MCF 10A (cell line): ENCODE data around the gene C20orf173. TPM values are rescaled to one million over a fixed set of nuclear protein-coding genes. Genes with fewer than 3 reads are reported as not detected.

Source experiments
- BruUV-seq: library from RNA; stranded (reverse); fragments of 400-500 nt; replicated peaks from 2 replicates; lab custom pipeline; 2021; lab: Mats Ljungman, UMichigan
- CTCF ChIA-PET: fragments of 300-600 bp; sonication (Branson Sonifier 250); formaldehyde crosslinking; extraction: SDS; loops from one replicate; lab custom pipeline; 2021; ENCODE audit warnings: antibody characterized with exemption, inconsistent platforms; lab: Yijun Ruan, JAX
- POLR2A ChIA-PET: fragments of 300-600, 350-650 bp; sonication (Branson Sonifier 250); formaldehyde crosslinking; extraction: SDS; loops from one replicate; lab custom pipeline; 2020; ENCODE audit warnings: antibody characterized with exemption, inconsistent platforms; lab: Yijun Ruan, JAX
- DNase-seq: peaks from one replicate; pipeline ENCODE4 v3.0.0-alpha.2; 2018; ENCODE audit not compliant: unreplicated experiment
- H3K27ac Mint-ChIP-seq: one replicate; pipeline ENCODE4 v1.8.0; 2022; ENCODE audit warnings: mild to moderate bottlenecking, low read depth, mixed read lengths; ENCODE audit not compliant: unreplicated experiment
- H3K27me3 Mint-ChIP-seq: one replicate; pipeline ENCODE4 v1.8.0; 2022; ENCODE audit warnings: mixed read lengths; ENCODE audit not compliant: insufficient read depth, unreplicated experiment
- H3K36me3 Mint-ChIP-seq: one replicate; pipeline ENCODE4 v1.8.0; 2022; ENCODE audit warnings: mild to moderate bottlenecking, moderate library complexity, mixed read lengths; ENCODE audit not compliant: insufficient read depth, unreplicated experiment
- H3K4me1 Mint-ChIP-seq: one replicate; pipeline ENCODE4 v1.8.0; 2022; ENCODE audit warnings: mixed read lengths; ENCODE audit not compliant: insufficient read depth, unreplicated experiment
- H3K4me3 Mint-ChIP-seq: one replicate; pipeline ENCODE4 v1.8.0; 2022; ENCODE audit warnings: mild to moderate bottlenecking, moderate library complexity, mixed read lengths; ENCODE audit not compliant: unreplicated experiment
- H3K9me3 Mint-ChIP-seq: one replicate; pipeline ENCODE4 v1.8.0; 2022; ENCODE audit warnings: mixed read lengths; ENCODE audit not compliant: unreplicated experiment
- intact Hi-C: fragments of 100-400 bp; cut with micrococcal nuclease; formaldehyde crosslinking; loops from 2 replicates; pipeline ENCODE4 v1.14.1; 2022
- total RNA-seq: library from RNA; stranded (reverse); gene quantifications from 2 replicates; pipeline ENCODE4 v1.2.3, GENCODE V29; 2022
- TF ChIP-seq, protein P1 (sequence below): fragments of 200-600 bp; IDR thresholded peaks from one replicate; pipeline ENCODE4 v1.8.0; 2022; ENCODE audit warnings: antibody characterized with exemption, mild to moderate bottlenecking; ENCODE audit not compliant: unreplicated experiment

The C20orf173 gene
- total RNA-seq, 1 experiment from 2014 or later: not detected

DNA sequence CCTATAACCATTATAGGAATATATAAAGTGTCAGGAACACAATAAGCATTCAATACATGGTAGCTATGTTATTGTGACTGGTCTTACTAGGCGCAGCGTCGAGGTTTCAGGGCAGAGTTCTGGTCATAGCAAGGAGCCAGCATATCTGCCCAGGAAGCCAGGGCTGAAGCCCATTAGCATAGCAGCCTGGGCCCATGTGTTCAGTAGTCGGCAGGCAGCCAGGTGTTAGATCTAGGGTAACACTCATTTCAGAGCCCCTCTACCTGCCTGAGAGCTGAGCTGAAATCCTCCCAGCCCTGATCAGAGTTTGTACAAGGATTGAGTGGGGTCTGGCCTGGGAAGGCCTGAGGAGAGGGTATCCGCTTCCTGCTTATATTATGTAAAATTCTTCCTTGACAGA is 32.1 kb downstream of the C20orf173 start:
- intact Hi-C loops: no loop called here

DNA sequence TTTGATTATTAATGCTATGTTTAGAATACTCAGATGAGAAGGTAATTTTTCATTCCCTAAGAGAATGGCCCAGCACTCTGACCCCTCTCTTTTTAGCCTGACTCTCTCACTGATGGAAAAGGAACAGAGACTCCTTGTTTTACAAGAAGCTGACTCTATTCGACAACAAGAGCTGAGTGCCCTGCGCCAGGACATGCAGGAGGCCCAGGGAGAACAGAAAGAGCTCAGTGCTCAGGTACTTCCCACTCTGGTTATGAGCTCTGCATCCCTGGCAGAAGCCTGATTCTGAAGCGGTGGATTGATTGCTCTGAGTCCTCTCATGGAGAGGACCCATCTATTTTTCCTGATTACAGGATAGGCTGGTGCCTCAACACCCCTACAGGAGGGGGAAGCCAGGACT is 33.0 kb downstream of the C20orf173 start:
- CTCF ChIA-PET: interaction anchor here (0.6 to 2.9 kb wide), 3 partner anchors 15 to 457 kb away, joined by 3 to 17 read pairs (median 6); no protein-coding TSS in a partner anchor
- POLR2A ChIA-PET: interaction anchor here (0.5 to 1.9 kb wide), 5 partner anchors 10 to 299 kb away, joined by 3 to 4 read pairs (median 3); no protein-coding TSS in a partner anchor
- H3K9me3 Mint-ChIP-seq: no peaks in the 10 kb centered on the region

More for the DNA sequence above, 32.1 kb downstream of the C20orf173 start:
- no peaks in the 10 kb centered on the region for H3K9me3 Mint-ChIP-seq
- BruUV-seq: no TSS peak
- TF ChIP-seq, protein P1, sequence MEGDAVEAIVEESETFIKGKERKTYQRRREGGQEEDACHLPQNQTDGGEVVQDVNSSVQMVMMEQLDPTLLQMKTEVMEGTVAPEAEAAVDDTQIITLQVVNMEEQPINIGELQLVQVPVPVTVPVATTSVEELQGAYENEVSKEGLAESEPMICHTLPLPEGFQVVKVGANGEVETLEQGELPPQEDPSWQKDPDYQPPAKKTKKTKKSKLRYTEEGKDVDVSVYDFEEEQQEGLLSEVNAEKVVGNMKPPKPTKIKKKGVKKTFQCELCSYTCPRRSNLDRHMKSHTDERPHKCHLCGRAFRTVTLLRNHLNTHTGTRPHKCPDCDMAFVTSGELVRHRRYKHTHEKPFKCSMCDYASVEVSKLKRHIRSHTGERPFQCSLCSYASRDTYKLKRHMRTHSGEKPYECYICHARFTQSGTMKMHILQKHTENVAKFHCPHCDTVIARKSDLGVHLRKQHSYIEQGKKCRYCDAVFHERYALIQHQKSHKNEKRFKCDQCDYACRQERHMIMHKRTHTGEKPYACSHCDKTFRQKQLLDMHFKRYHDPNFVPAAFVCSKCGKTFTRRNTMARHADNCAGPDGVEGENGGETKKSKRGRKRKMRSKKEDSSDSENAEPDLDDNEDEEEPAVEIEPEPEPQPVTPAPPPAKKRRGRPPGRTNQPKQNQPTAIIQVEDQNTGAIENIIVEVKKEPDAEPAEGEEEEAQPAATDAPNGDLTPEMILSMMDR: no peak
- no peak for DNase-seq
- no peak overlapping the region for H3K4me3 Mint-ChIP-seq
- no peak overlapping the region for H3K27ac Mint-ChIP-seq
- POLR2A ChIA-PET: interaction anchor here (1.0 to 1.9 kb wide), 3 partner anchors 11 to 166 kb away, joined by 3 to 4 read pairs (median 3); no protein-coding TSS in a partner anchor
- CTCF ChIA-PET: interaction anchor here (0.6 to 2.9 kb wide), 4 partner anchors 14 to 329 kb away, joined by 3 to 17 read pairs (median 3); no protein-coding TSS in a partner anchor
- H3K27me3 Mint-ChIP-seq: no peaks in the 10 kb centered on the region
- H3K4me1 Mint-ChIP-seq: no peaks in the 10 kb centered on the region
- peaks cover 82% of the 10 kb centered on the region for H3K36me3 Mint-ChIP-seq

DNA sequence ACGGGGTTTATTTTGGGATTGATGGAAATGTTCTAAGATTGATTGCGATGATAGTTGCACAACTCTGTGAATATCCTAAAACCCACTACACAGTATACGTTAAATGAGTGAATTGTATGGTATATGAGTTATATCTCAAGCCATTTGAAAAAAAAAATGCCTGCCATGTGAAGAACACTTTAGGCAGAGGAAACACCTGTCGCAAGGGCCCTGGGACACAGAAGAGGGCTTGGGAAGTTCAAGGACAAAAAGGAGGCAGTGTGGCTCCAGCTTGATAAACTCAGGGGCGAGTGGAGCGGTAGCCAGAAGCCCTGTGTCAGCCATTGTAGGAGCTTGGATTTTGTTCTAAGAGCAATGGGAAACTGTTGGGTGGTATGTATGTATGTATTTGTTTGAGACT is 37.1 kb downstream of the C20orf173 start:
- Mint-ChIP-seq H3K27me3 (no peaks in the 10 kb centered on the region), H3K36me3 (peaks cover 85% of the 10 kb centered on the region), H3K4me1 (no peaks in the 10 kb centered on the region), H3K4me3 (no peak overlapping the region), H3K9me3 (no peaks in the 10 kb centered on the region), H3K27ac (no peak overlapping the region)
- ChIA-PET CTCF (no interaction called here), POLR2A (interaction anchor here (0.6 to 0.7 kb wide), 2 partner anchors 11 to 1379 kb away, joined by 3 to 4 read pairs; no protein-coding TSS in a partner anchor)
- TF ChIP-seq, protein P1: no peak
- intact Hi-C loops: no loop called here
- DNase-seq: no peak
- no TSS peak for BruUV-seq

More for the DNA sequence above, 33.0 kb downstream of the C20orf173 start:
- H3K4me1 Mint-ChIP-seq: no peaks in the 10 kb centered on the region
- no peak overlapping the region for H3K4me3 Mint-ChIP-seq
- no peak overlapping the region for H3K27ac Mint-ChIP-seq
- BruUV-seq: no TSS peak
- H3K36me3 Mint-ChIP-seq: peaks cover 82% of the 10 kb centered on the region
- H3K27me3 Mint-ChIP-seq: no peaks in the 10 kb centered on the region
- no peak for DNase-seq
- TF ChIP-seq, protein P1: no peak
- intact Hi-C loops: no loop called here

DNA sequence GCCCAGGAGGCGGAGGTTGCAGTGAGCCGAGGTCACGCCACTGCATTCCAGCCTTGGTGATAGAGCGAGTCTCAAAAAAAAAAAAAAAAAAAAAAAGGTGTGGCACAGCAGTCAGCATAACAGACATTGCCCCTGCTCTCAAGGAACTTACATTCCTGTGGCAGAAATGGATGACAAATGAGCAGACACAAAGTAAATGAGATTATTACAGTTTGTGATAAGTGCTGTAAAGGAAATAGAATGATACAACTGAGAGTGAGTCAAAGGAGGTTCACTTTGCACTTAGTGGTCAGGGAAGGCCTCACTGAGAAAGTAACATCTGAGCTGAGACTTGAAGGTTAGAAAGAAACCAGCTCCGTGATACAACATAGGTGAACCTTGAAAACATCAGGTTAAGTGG is 37.6 kb downstream of the C20orf173 start:
- POLR2A ChIA-PET: interaction anchor here (0.8 kb wide), 1 partner anchor 35 kb away, joined by 3 read pairs; no protein-coding TSS in a partner anchor
- H3K27ac Mint-ChIP-seq: no peak overlapping the region
- intact Hi-C loops: no loop called here
- H3K27me3 Mint-ChIP-seq: no peaks in the 10 kb centered on the region
- CTCF ChIA-PET: interaction anchor here (0.7 kb wide), 1 partner anchor 28 kb away, joined by 3 read pairs; no protein-coding TSS in a partner anchor
- no peaks in the 10 kb centered on the region for H3K4me1 Mint-ChIP-seq
- no TSS peak for BruUV-seq
- H3K9me3 Mint-ChIP-seq: no peaks in the 10 kb centered on the region
- no peak for DNase-seq
- H3K4me3 Mint-ChIP-seq: no peak overlapping the region
- peaks cover 91% of the 10 kb centered on the region for H3K36me3 Mint-ChIP-seq
- TF ChIP-seq, protein P1: no peak
